Fibroblast of skin of right quadriceps (primary cell): ENCODE results near the gene S100A5.

ENCODE experiments used
- DNase-seq: peaks from one replicate; pipeline ENCODE4 v3.0.0-alpha.2; 2013

Gene S100A5

DNA sequence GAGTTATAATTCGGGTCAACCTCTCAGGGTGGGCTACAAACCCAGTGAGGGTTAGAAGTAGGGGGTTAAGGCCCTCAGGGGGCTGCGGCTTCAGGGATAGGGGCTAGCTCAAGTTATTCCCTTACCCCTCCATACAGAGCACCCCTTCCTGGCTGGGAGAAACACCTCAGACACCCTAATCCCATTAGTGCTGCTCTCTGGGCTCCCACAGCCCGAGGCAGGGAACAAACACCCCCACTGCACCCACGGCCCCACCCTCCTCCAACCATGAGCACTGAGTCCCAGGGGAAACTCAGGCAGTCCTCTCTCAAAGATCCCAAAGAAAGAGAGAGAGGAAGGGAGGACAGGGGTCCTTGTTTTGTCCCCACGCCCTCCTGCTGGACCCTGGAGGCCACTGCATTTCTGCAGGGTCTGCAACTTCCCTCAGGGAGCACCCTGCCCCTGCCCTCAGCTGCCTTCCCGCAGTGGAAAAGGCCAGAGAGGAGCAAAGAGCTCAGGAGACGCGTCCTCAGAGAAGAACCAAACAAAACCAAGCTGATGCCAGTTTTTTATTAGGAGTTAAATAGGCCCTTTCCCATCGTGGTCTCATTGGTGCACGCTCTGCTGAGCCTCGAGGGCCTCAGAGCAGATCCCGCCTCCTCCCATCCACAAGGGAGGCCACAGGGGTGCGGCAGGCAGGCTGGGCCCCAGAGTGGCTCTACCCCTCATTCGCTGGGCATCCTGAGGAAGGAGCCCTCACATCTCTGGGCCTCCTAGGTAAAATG is 6.2 kb upstream of the S100A5 start:
- DNase-seq = no peak

DNA sequence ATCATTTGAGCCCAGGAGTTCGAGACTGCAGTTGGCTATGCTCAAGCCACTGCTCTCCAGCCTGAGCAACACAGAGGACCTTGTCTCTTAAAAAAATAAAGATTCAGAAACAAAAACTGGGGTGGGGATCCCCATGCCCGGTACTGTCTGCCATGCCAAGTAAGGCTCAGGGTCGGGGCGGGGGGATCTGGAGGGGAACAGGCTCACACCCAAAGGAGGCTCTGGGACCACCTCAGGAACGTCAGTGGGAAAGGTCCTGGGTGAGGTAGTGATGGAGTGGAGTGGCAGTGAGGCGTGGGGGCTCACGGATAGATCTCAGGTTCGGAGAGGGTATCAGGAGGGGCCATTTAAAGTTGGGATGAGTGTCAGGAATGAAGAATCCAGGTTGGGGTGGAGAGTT is 5.6 kb upstream of the S100A5 start:
- DNase-seq = no peak

DNA sequence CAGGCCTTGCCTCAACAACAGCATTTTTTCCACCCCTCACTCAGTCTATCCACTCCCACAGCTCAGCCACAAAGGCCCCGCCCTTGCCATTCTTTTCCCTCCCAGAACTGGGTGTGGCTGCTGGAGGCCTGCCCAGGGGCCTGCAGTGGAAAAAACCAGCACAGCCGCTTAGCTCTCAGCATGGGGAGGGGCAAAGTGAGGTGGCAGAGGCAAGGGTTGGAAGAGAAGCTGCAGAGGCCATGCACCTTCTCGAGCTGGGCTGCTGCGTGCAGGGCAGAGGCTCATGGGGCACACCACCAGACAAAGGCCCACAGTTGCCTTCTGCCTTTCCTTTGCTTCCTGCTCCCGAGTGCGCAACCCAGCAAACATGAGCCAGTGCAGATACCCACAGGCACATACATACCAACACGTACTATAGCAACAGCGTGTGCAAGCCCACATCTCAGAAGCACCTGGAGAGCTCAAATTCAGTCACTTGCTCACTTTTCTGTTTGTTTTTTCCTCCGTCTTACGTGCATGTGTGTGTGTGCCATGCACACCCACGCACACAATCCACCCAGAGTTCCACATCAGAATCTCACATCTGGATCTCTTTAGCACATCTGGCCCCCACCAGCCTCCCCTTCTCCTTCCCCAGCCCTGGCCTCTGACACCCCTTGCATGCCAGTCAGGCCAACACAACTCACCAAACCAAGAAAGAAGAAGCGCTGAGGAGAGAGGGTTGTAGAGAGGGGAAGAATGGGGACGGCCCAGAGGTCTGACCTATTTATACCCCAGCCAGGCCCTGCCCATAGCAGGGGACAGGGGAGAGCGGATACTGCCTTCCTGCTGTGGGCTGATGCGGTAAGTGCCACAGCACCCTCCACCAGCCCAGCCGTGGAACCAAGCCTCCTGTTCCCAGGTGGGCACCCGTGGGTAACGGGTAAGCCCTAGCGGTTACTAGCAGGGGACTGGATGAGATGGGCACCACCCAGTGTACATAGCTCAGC is 4.6 kb upstream of the S100A5 start, which contains the start of gene S100A4:
Gene S100A4, minus strand, starts transcription at position 740 of the 989 bp plus-strand sequence. CDS start 1,012 bp downstream, outside the sequence.
- DNase-seq = peak; percentile 95

DNA sequence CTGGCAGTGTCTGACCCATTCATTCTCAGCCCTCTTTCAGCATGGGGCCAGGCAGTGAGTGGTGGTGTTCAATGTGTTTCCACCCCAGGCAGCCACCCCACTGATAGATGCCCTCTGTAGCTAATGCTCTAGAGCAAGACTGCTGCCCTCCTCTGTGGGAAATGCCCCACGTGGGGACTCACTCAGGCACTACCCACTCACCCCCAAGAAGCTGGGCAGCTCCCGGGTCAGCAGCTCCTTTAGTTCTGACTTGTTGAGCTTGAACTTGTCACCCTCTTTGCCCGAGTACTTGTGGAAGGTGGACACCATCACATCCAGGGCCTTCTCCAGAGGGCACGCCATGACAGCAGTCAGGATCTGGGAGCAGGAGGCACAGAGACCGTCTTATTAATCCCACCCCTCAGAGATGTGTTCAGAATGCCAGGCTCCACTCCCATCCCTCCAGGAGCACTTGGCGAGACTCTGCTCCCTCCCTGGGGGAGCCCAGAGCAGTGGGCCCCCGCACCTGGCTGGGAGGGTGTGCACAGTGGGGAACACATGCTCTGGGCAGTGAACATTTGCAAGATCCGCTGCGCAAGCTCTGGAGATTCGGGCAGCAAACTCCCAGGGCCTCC is 3.8 kb upstream of the S100A5 start:
- no peak for DNase-seq

DNA sequence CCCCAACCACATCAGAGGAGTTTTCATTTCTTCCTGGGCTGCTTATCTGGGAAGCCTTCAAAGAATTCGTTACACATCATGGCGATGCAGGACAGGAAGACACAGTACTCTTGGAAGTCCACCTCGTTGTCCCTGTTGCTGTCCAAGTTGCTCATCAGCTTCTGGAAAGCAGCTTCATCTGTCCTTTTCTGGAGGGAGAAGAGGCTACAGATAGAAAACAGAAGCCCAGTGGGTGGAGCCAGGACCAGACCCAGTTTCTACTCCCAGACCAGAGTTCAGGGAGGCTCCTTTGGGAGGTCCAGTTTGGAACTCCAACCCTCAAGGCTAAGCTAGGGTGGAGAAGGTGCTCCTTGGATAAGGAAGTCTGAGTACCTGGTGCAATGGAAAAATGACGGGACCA is 3.0 kb upstream of the S100A5 start:
- no peak for DNase-seq

DNA sequence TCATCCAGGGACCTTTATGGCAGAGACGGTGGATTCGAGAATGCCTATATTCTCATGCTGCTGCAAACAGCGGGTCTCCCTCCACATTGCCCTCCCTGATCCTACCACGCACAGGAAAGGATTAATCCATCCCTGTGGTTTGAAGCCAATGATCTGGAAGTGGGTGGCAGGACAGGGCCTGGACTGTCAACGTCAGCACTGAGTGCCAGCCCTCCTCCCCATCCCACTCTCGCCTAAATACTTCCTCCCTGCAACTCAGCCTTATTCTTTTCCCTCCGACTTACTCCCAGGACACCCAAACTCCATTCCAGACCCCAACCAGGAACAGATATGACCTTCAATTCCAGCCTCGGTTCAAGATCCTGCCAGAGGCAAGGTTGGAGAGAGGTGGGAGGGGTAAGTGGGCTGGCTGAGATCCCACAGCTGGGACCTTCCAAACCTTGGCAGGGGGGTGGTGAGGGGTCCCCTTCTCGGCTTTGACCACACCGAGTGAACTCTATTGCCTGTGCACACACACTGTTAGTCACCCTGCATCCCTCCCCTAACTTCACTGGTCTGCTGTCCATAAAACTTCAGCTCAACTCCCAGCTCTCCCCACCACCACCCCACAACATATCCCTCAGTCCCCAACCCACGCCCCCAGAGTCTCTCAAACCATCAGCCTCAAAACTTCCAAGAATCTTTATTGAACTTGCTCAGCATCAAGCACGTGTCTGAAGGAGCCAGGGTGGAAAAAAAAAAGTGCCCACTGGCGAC is 2.4 kb upstream of the S100A5 start:
- DNase-seq = no peak

DNA sequence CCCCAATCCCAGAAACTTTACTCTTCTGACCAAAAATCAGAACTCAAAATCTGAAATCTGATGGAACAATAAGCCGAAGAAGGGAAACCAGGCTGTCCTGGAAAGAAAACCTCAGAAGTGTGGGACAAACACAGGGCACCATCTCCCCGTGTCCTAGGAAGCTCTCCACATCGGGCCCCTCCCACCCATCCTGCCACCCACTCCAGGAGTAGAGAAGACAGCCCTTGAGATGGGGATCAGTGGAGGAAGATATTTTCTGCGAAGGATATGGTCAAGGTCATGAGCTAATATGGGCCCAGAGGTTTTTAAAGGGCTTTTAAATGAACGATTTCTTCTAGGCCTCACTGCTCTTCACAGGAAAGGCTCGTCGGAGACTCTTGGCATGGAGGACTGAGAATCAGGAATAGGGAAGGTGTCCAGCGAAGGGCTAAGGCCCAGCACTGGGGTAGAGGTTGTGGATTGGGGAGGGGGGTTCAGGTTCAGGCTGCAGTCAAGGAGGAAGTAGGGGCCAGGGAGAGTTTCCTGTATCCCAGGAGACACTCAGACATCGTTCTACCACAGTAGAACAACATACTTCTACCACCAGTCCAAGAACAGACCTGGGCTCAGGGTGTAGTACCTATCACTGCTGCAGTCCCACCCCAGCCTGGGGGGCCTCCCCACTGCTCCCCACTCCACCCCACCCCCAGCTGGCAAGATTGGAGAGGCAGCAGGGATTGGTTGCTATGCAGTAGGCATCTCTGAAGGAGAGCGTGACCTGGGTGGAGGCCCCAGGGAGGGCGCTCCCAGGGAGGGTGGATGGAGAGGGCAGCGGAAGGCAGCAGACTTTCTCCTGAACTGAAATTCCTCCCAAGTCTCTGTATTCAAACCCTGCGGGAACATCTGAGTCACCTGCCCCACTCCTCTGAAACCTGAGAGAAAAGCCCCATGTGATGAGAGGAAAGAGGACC is 1.2 kb upstream of the S100A5 start:
- no peak for DNase-seq

DNA sequence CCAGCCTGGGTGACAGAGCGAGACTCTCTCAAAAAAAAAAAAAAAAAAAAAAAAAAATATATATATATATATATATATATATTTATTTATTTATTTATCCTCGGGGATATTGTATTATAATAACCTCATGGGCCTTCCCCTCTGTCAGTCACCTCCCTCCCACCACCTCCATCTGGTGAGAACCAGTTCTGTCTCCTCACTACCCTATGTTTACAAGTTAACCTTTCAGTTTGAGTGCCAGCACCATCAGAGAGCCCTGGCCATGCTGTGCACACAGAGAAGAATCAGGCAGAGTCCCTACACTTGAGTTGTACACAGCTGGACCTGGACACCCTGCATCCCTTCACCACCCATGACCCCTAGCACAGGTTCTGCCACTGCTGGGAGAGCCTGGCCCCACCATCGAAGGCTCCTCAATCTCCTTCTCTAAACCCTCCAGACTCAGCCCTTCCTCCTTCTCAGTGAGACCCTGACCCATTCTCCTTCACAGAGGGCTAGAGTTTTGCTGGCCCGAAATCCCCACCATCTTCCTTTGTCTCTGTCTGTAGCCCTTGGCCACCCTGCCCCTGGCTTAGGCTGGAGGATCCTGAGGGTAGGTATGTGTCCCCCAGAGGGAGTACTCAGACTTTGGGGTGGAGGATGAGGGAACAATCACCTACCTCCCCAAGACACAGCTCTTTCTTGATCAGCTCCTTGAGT is 1.2 kb downstream of the S100A5 start:
- DNase-seq = no peak

DNA sequence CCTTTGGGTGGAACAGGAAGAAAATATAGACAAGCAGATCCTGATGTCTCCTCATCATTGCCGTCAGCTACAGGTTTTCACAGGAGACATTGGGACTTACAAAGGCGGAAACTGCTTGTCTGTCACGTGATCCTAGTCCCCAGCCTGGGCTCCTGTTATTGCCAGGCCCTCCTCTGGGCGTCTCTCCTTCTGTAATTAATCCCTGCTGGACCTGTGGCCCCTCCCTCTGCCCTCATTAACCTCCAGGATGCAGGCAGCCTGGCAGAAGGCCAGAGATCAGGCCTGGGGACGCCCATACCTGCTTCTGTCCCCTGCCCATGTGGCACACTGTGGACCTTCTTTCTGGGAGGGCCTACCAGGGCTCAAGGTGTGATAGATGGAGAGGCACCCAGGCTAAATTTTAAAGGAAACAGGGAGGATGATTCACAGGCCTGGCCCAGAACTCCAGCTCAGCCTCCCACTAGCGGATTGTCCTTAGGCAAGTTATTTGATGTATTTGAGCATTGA is 2.4 kb downstream of the S100A5 start:
- DNase-seq = no peak

DNA sequence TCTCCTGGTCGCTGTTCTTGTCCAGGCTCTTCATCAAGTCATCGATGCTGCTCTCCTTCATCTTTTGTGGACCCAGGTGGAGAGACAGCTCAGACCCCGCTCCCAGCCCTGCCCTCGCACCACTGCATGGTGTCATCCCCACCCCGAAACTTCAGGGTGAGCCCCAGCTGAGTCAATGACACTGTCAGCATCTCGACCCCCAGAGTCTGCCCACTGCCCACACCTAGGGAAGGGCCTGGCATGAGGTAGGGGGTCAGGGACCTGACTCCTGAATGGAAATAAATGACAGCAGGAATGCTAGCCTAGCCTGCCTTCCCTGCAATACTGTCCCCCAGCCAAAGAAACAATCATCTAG is 3.4 kb downstream of the S100A5 start:
- no peak for DNase-seq

DNA sequence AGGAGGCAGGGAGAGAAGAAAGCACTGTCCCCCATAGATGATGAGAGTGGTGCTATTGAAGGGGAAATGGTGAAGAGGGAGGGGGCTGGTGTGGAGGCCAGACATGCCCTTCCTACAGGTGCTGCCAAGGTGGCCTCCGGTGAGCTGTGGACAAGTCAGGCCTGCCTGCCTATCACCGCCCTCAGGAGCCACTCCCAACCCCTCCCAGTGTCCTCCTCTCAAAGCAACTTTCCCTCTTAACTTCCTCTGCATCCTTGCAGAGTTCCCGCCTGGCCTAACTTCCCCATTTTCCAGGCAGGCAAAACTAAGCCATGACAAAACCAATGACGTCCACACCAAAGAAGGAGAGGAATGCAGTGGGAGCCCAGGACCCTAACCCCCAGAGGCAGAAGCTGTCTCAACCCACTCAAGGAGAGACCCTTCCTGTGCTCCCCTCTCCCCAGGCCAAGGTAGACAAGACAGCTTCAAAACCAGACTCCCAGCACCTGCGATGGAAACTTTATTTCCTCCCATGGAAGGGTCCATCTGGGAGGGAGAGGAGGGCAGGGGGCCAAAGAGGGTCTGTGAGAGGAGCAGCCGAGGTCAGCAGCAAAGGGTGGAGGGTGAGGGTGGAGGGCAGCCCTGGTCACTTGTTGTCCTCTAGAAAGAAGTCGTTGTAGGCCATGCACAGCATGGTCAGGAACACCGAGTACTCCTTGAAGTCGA is 3.9 kb downstream of the S100A5 start:
- no peak for DNase-seq

DNA sequence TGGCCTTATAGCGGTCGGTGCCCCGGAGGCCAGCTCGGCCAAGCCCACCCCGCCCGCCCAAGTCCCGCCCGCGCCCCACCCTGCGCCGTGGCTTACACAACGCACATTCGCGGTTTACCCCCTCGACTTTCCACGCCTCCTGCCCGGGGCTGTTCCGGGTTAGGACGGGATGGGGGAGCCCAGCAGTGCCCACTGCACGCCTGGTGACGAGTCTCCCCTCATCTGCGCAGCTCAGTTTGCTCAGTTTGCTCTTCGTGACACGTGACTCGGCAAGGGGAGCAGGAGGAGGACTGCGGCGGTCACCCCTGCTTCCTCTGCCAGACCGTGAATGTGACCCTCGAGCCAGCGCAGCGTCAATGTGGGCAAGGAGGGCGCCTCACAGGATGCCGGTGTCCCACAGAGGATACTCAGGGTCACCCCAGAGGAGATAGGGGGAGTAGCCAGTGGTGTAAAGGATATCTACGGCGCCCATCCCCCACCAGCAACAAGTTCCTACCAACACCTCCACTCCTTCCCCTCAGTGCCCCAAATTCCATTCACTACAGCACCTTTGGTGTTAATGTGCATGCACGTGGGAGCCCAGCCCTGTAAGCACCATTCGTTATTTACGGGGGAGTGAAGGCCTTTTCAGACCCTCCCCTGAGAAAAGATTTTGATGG is 4.6 kb downstream of the S100A5 start:
- DNase-seq = peak; percentile 89

DNA sequence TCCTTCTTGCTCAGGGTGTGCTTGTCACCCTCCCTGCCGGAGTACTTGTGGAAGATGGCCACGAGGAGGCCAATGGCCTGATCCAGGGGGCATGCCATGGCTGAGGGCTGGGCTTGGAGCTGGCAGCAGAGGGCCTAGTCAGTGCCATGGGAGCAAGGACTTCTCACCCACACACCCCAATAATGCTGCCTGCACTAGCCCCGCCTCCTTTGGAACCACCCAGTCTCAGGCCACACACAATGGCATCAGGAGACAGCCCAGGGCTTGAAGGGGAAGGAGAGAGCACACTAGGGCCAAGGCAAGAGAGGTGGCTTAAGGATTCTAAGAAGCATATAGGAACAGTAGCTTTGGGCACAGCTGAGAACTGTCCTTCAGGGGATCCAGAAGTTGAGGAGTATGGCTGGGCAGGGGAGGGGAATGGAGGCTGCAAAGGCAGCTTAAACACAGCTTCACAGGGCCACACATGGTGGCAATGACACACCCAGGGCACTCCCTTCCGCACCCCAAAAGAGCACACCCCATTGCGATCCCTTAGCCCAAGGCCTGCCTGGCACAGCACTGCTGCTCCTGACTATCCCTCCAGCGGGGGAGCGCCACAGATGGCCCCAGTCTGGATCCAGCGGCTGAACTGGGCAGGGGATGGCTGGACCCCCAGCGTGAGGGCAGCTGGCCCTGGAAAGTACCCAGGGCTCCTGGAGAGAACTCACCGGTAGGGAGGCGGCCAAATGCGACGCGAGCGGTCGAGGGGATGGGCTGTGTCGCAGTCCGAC is 5.3 kb downstream of the S100A5 start, which contains the start of gene S100A6:
Gene S100A6, minus strand, starts transcription at position 750 of the 770 bp plus-strand sequence. Its CDS starts 652 bp downstream, at position 98.
- DNase-seq = no peak

DNA sequence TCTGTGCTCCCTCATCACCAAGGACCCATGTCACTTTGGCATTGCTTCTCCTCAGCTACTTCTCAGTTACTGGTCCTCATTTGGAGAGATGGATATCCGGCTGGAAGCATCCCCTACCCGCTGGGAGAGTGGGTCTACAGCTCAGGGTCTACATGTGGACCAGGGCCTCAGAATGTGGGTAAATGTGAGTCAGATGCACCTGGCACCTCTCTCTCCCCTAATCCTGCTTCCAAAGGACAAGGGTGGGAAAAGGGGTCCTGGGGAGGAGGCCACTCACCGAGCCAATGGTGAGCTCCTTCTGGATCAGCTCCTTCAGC is 5.9 kb downstream of the S100A5 start:
- DNase-seq = no peak

DNA sequence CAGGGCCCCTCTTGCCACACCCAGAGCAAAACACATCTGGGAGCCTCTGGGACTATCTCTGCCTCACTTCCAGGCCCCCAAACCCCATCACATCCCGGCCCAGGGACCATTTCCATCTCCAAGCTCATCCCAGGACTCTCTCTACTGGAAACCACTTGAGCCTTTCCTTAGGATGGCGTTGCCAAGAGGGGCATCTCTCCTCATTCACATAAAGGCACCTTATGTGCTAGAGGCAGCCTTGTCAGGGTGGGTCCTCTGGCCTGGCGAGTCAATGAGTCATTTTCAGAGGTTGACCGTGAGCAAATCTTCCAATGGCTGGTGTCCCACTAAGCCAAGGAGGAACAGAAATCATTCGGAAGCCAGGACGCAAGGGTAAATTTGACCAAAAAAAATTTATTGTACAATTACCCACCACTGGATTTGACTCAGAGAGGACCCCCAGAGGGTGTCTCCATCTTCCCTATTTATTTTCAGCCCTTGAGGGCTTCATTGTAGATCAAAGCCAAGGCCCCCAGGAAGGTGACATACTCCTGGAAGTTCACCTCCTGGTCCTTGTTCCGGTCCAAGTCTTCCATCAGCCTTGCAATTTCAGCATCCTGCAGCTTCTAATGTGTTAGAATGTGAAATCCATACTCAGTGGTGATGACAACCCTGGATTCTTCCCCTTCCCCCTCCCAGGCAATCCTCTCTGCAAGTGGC is 6.4 kb downstream of the S100A5 start:
- peak; percentile 38 for DNase-seq

DNA sequence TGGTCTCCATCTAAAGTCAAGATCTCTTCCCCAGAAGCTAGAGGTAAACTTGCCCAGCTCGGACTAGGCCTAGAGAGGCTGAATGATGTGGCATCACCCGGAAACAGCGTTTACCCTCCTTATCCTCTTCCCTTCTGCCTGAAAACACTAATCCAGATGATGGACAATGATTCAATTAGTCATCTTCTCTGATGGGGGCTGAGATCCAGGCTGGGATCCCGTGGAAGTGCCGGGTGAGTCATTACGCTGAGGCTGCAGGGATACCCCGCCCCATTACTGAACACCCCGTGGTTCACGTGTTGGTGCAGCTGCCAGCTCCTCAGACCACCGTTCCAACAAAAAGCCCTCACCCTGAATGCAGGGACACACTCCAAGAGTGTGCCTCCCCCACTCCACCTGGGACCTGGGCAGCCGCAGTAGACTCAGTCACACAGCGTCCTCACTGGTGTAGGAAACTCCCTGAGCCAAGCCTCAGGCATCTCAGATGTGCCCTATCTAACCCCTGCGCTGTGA is 7.0 kb downstream of the S100A5 start:
- DNase-seq = peak; percentile 95

DNA sequence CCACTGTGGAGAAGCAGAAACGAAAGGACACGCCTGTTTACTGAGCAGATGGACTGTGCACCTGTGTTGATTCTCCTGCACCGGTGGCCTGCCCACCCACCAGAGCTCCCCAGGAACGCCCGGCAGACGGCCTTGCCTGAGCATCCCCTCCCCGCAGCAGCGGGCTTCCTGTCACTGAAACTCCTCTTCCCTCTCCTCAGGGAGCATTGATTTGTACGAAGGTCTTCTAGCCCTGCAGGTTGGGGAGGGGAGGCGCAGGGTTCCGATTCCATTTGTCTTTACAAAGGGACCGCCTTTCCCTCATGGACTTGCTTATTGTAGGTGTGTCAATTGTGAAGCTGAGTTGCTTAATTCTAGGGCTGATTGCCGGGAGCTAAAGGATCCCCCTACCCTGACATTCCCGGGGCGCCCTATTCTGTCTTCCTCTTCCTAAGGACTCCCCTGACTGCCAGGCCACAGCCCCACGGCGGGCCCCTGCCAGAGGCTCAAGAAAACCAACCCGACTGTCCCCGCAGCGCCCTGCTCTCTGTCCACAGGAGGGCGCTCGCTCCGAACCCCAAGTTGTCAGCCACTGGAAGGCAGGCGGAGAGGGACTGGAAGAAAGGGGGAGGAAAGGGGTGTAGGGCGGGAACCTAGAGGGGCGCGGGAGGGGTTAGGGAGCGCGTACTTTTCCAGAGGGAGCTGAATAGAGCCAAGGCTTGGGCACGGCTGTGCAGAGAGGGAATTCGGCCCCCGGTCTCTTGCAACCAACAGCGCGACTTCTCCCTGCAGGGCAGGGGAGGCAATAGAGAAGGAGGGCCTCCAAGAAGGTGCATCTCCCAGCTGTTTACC is 7.8 kb downstream of the S100A5 start:
- DNase-seq = peak; percentile 89
